Activated CD8-positive, alpha-beta memory T cell treated with anti-CD3 and anti-CD28 coated beads for 36 hours (primary cell): Measurements from ENCODE around the gene RBL2. TPM values are rescaled to one million over a fixed set of nuclear protein-coding genes. Genes with fewer than 3 reads are reported as not detected.
"Not testable (repeated sequence)": the region's sequence is repeated elsewhere in the genome, so short reads cannot be mapped to it uniquely, and the experiment has no call there.

ENCODE experiments used
- CTCF ChIA-PET: fragments of 350-600 bp; sonication (Branson Sonifier 250); formaldehyde crosslinking; loops from one replicate; lab custom pipeline; 2021; ENCODE audit warnings: antibody characterized with exemption; lab: Charles Lee
- POLR2A ChIA-PET: fragments of 350-600 bp; sonication (Branson Sonifier 250); formaldehyde crosslinking; loops from one replicate; lab custom pipeline; 2021; ENCODE audit warnings: antibody characterized with exemption; lab: Charles Lee
- total RNA-seq, 2 experiments: library from RNA; stranded (reverse); gene quantifications; one replicate each; pipeline ENCODE4 v1.2.3, GENCODE V29; 2021

Gene RBL2
- total RNA-seq, 2 experiments from 2014 or later = 47.0 to 49.6 TPM

GRCh38 chr16:53515811-53516210 is 81.5 kb downstream of the RBL2 start:
- ChIA-PET POLR2A (no interaction called here), CTCF (interaction anchor here (2.2 kb wide), 1 partner anchor 10 kb away, joined by 6 read pairs; no protein-coding TSS in a partner anchor)

- ChIA-PET POLR2A (no interaction called here), CTCF (interaction anchor here (0.6 kb wide), 1 partner anchor 78 kb away, joined by 3 read pairs; no protein-coding TSS in a partner anchor)
Observed at GRCh38 chr16:53517851-53518250, 83.6 kb downstream of the RBL2 start.

GRCh38 chr16:53518550-53519416 is 84.5 kb downstream of the RBL2 start:
- CTCF ChIA-PET = interaction anchor here (0.6 kb wide), 1 partner anchor 79 kb away, joined by 3 read pairs; no protein-coding TSS in a partner anchor
- POLR2A ChIA-PET = interaction anchor here (1.2 kb wide), 1 partner anchor 18 kb away, joined by 4 read pairs; no protein-coding TSS in a partner anchor

- CTCF ChIA-PET = no interaction called here
- POLR2A ChIA-PET = interaction anchor here (0.9 to 1.2 kb wide), 2 partner anchors 17 kb away, joined by 3 to 4 read pairs; no protein-coding TSS in a partner anchor
Observed at GRCh38 chr16:53519417-53520091, 85.3 kb downstream of the RBL2 start.

GRCh38 chr16:53523126-53523804 is 89.0 kb downstream of the RBL2 start:
- POLR2A ChIA-PET = no interaction called here

GRCh38 chr16:53523971-53524548 is 89.8 kb downstream of the RBL2 start:
- CTCF ChIA-PET = no interaction called here
- POLR2A ChIA-PET = no interaction called here

More at GRCh38 chr16:53523126-53523804, 89.0 kb downstream of the RBL2 start:
- CTCF ChIA-PET = interaction anchor here (0.6 kb wide), 1 partner anchor 117 kb away, joined by 3 read pairs; no protein-coding TSS in a partner anchor

- POLR2A ChIA-PET = no interaction called here
- CTCF ChIA-PET = no interaction called here
Observed at GRCh38 chr16:53528797-53529196, 94.5 kb downstream of the RBL2 start.

GRCh38 chr16:53529513-53529912 is 95.2 kb downstream of the RBL2 start:
- POLR2A ChIA-PET = no interaction called here

GRCh38 chr16:53530046-53530445 is 95.8 kb downstream of the RBL2 start:
- ChIA-PET CTCF (interaction anchor here (0.6 kb wide), 1 partner anchor 475 kb away, joined by 3 read pairs; the partner anchor contains the start of gene CHD9), POLR2A (no interaction called here)

More at GRCh38 chr16:53529513-53529912, 95.2 kb downstream of the RBL2 start:
- CTCF ChIA-PET = interaction anchor here (0.6 kb wide), 1 partner anchor 475 kb away, joined by 3 read pairs; the partner anchor contains the start of gene CHD9

GRCh38 chr16:53530741-53531140 is 96.5 kb downstream of the RBL2 start:
- ChIA-PET POLR2A (no interaction called here), CTCF (no interaction called here)

GRCh38 chr16:53534206-53534605 is 99.9 kb downstream of the RBL2 start:
- ChIA-PET POLR2A (interaction anchor here (1.0 kb wide), 1 partner anchor 30 kb away, joined by 3 read pairs; no protein-coding TSS in a partner anchor), CTCF (interaction anchor here (0.6 to 1.4 kb wide), 2 partner anchors 10 to 168 kb away, joined by 3 to 6 read pairs; no protein-coding TSS in a partner anchor)

- ChIA-PET POLR2A (no interaction called here), CTCF (no interaction called here)
Observed at GRCh38 chr16:53537626-53538025, 103.4 kb downstream of the RBL2 start.

- POLR2A ChIA-PET = not testable (repeated sequence)
Observed at GRCh38 chr16:53539346-53539745, 105.1 kb downstream of the RBL2 start.

GRCh38 chr16:53539759-53540718 is 105.8 kb downstream of the RBL2 start:
- CTCF ChIA-PET, POLR2A ChIA-PET: not testable (repeated sequence)

More at GRCh38 chr16:53539346-53539745, 105.1 kb downstream of the RBL2 start:
- CTCF ChIA-PET = not testable (repeated sequence)
